ENCODE results near the gene TBX1.
A peak's percentile ranks its signal among the peaks of the same experiment; 100 is the strongest.

TBX1 gene

GRCh38 chr22:19801340-19802000, 40.9 kb downstream of the TBX1 start:
- DNase-seq: no peak

- no peak for DNase-seq
These were observed 41.7 kb downstream of the TBX1 start for GRCh38 chr22:19802001-19802893.

- DNase-seq: no peak
These were observed 42.5 kb downstream of the TBX1 start for GRCh38 chr22:19802894-19803735.

GRCh38 chr22:19803736-19804267, 43.2 kb downstream of the TBX1 start:
- DNase-seq: no peak

GRCh38 chr22:19805821-19806212, 45.2 kb downstream of the TBX1 start:
- no peak for DNase-seq

GRCh38 chr22:19806213-19807160, 45.9 kb downstream of the TBX1 start:
- peak; percentile 44 for DNase-seq

GRCh38 chr22:19807161-19807913, 46.8 kb downstream of the TBX1 start:
- DNase-seq: no peak

- no peak for DNase-seq
These were observed 47.6 kb downstream of the TBX1 start for GRCh38 chr22:19807914-19808872.

- DNase-seq: no peak
These were observed 48.4 kb downstream of the TBX1 start for GRCh38 chr22:19808873-19809478.

- no peak for DNase-seq
These were observed 49.2 kb downstream of the TBX1 start for GRCh38 chr22:19809741-19810140.

GRCh38 chr22:19810381-19811201, 50.0 kb downstream of the TBX1 start:
- peak; percentile 67 for DNase-seq

- DNase-seq: no peak
These were observed 50.6 kb downstream of the TBX1 start for GRCh38 chr22:19811211-19811621.

GRCh38 chr22:19811811-19812771, 51.5 kb downstream of the TBX1 start:
- no peak for DNase-seq

GRCh38 chr22:19812910-19813309, 52.3 kb downstream of the TBX1 start:
- DNase-seq: no peak

- DNase-seq: no peak
These were observed 53.9 kb downstream of the TBX1 start for GRCh38 chr22:19814428-19814827.

GRCh38 chr22:19815093-19815822, 54.7 kb downstream of the TBX1 start:
- DNase-seq: peak; percentile 5
